Measurements from ENCODE around the gene DOCK4.

DNA sequence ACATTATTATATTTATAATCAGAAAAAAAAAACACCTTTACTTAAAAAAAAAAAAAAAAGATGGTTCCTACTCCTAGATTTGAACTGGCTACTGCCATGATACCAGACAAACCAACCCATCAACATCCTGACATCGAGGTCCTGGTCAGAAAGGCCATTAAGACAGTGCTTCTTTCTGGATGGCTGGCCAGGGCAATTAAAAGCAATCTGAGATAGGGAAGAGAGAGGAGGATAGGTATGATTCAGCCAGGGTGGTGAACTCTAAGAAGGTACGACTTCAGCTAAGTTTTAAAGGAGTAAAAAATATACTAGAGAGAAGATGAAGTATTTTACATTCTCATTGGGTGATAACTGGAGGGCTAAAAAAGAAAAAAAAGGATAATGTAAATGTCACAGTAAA lies 139.0 kb downstream of the DOCK4 start:
- TF ChIP-seq EZH2 (IDR thresholded peaks at IDR 0.05; ENCODE audit: insufficient read depth, poor library complexity, severe bottlenecking): no peak
- TF ChIP-seq EZH2phosphoT487 (IDR thresholded peaks at IDR 0.05; ENCODE audit: insufficient read depth, low read depth): no peak
